A673 (cell line): ENCODE measurements around the gene FOXJ3.

ENCODE experiments used
- CTCF ChIP-seq: fragments of 300-800, 200-600 bp; sonication (generic); conservative IDR thresholded peaks from 2 replicates; pipeline ENCODE4 v1.5.1; 2017; ENCODE audit warnings: low read depth, mild to moderate bottlenecking, antibody characterized with exemption, low read length, moderate library complexity, mixed read lengths
- EZH2 ChIP-seq: fragments of 200-600 bp; sonication (generic); IDR thresholded peaks from 2 replicates; pipeline ENCODE4 v1.6.1; 2017; ENCODE audit warnings: borderline replicate concordance, low read depth, mild to moderate bottlenecking, mixed read lengths, antibody characterized with exemption, low read length; ENCODE audit not compliant: poor library complexity, severe bottlenecking

GRCh38 chr1:42335050-42335808 is at the start of gene FOXJ3:
- no peak for TF ChIP-seq EZH2
- no peak for TF ChIP-seq CTCF
